K562 (cell line): ENCODE measurements around the gene ADAMTSL3. TPM values are rescaled to one million over a fixed set of nuclear protein-coding genes. Genes with fewer than 3 reads are reported as not detected.

Experiments used
- ATAC-seq: fragments of 200-7000 bp; cut with Tn5 transposase; 3 replicates; pipeline ENCODE4 v1.9.1; 2020; ENCODE audit warnings: moderate library complexity
- BruUV-seq: library from RNA; stranded (reverse); fragments of 400-500 nt; replicated peaks from 2 replicates; lab custom pipeline; 2021; lab: Mats Ljungman, UMichigan
- CTCF ChIA-PET: fragments of 300-600 bp; formaldehyde crosslinking; extraction: SDS; loops from one replicate; lab custom pipeline; 2021; ENCODE audit warnings: low intra/inter-chr PET ratio; lab: Yijun Ruan, JAX
- POLR2A ChIA-PET: fragments of 300-600, 350-650 bp; sonication (Branson Sonifier 250); formaldehyde crosslinking; extraction: SDS; loops from one replicate; lab custom pipeline; 2021; ENCODE audit warnings: antibody characterized with exemption, inconsistent platforms; lab: Yijun Ruan, JAX
- DNase-seq, 4 experiments: peaks; one replicate each; pipeline versions ENCODE4 v3.0.0 to v3.0.0-alpha.2; 2011 to 2018; ENCODE audit warnings: low spot score in 3 of 4, mixed read lengths in 3 of 4; ENCODE audit errors: extremely low read depth in 1 of 4
- FAIRE-seq: peaks from 2 replicates; lab custom pipeline; 2011; peaks lifted over from hg19 to GRCh38; lab: Jason Lieb, UNC
- H2AFZ ChIP-seq: 2 replicates; pipeline ENCODE4 v1.6.0; 2011; ENCODE audit warnings: low read depth, low read length, control low read depth, inconsistent platforms
- H3K27ac ChIP-seq: fragments of 200-600 bp; 3 replicates; pipeline ENCODE4 v1.8.0; 2011; ENCODE audit warnings: low read depth, mild to moderate bottlenecking, control low read depth, inconsistent platforms, low read length, moderate library complexity, mixed read lengths; ENCODE audit errors: extremely low read depth
- H3K27me3 ChIP-seq, 2 experiments: fragments of 300-600 bp in 1 of 2; 2 replicates in 1 of 2; 3 replicates in 1 of 2; pipeline versions ENCODE4 v1.6.0 to v1.8.0; 2011; ENCODE audit warnings: inconsistent platforms in 2 of 2, low read length in 2 of 2, mild to moderate bottlenecking in 1 of 2, mixed read lengths in 1 of 2, moderate library complexity in 1 of 2; ENCODE audit not compliant: control insufficient read depth in 2 of 2, insufficient read depth in 2 of 2
- H3K36me3 ChIP-seq: fragments of 300-600 bp; 3 replicates; pipeline ENCODE4 v1.8.0; 2011; ENCODE audit warnings: mild to moderate bottlenecking, low read length, inconsistent platforms; ENCODE audit not compliant: control insufficient read depth, insufficient read depth
- H3K4me1 ChIP-seq, 2 experiments: fragments of 200-600 bp in 1 of 2; replicated peaks in 1 of 2; 2 replicates in 1 of 2; 3 replicates in 1 of 2; pipeline versions ENCODE4 v1.5.1 to v1.8.0; 2011; ENCODE audit warnings: inconsistent platforms in 2 of 2, low read length in 2 of 2, mild to moderate bottlenecking in 1 of 2, mixed read lengths in 1 of 2, moderate library complexity in 1 of 2; ENCODE audit not compliant: control insufficient read depth in 2 of 2, insufficient read depth in 2 of 2
- H3K4me2 ChIP-seq: 2 replicates; pipeline ENCODE4 v1.6.1; 2011; ENCODE audit warnings: low read length, control low read depth, inconsistent platforms, mixed read lengths; ENCODE audit not compliant: insufficient read depth
- H3K4me3 ChIP-seq: fragments of 200-600 bp; sonication (generic), shearing (Covaris generic); 2 replicates; pipeline ENCODE4 v1.5.1; 2016; ENCODE audit warnings: control low read depth, inconsistent platforms
- H3K79me2 ChIP-seq: fragments of 200-600 bp; 3 replicates; pipeline ENCODE4 v1.8.0; 2011; ENCODE audit warnings: low read length, inconsistent platforms; ENCODE audit not compliant: control insufficient read depth, insufficient read depth
- H3K9ac ChIP-seq, 2 experiments: 2 replicates each; pipeline versions ENCODE4 v1.6.0 to v1.6.1; 2011; ENCODE audit warnings: low read depth in 2 of 2, low read length in 2 of 2, control low read depth in 1 of 2, inconsistent platforms in 1 of 2, mild to moderate bottlenecking in 1 of 2, mixed read lengths in 1 of 2; ENCODE audit not compliant: insufficient read depth in 1 of 2
- H3K9me1 ChIP-seq: one replicate; pipeline ENCODE4 v1.6.0; 2011; ENCODE audit warnings: inconsistent platforms, mild to moderate bottlenecking, low read length, moderate library complexity; ENCODE audit not compliant: control insufficient read depth, insufficient read depth
- H3K9me3 ChIP-seq: replicated peaks from 2 replicates; pipeline ENCODE4 v1.5.1; 2011; ENCODE audit warnings: low read depth, low read length, inconsistent platforms; ENCODE audit not compliant: control insufficient read depth, insufficient read depth
- H4K20me1 ChIP-seq: replicated peaks from 2 replicates; pipeline ENCODE4 v1.6.1; 2011; ENCODE audit warnings: low read length, inconsistent platforms, mixed read lengths; ENCODE audit not compliant: control insufficient read depth, insufficient read depth
- ARID2 ChIP-seq: fragments of 450-650 bp; IDR thresholded peaks from 2 replicates; pipeline ENCODE4 v1.6.1; 2017; ENCODE audit warnings: antibody characterized with exemption, mild to moderate bottlenecking
- BRD9 ChIP-seq: fragments of 450-650 bp; IDR thresholded peaks from 2 replicates; pipeline ENCODE4 v1.6.1; 2018; ENCODE audit warnings: low read depth; ENCODE audit not compliant: partially characterized antibody
- E2F6 ChIP-seq, 2 experiments: IDR thresholded peaks; 2 replicates each; pipeline ENCODE4 v1.6.1; 2011; ENCODE audit warnings: borderline replicate concordance in 1 of 2, control low read depth in 1 of 2, low read depth in 1 of 2, low read length in 1 of 2, mild to moderate bottlenecking in 1 of 2, mixed read lengths in 1 of 2, moderate library complexity in 1 of 2; ENCODE audit not compliant: insufficient read depth in 1 of 2, insufficient read length in 1 of 2, poor library complexity in 1 of 2, severe bottlenecking in 1 of 2; ENCODE audit errors: extremely low read depth in 1 of 2
- HNRNPK ChIP-seq: fragments of 200-400 bp; formaldehyde crosslinking; IDR thresholded peaks from one replicate; pipeline ENCODE4 v1.6.1; 2018; ENCODE audit warnings: mild to moderate bottlenecking, low read depth, low read length; ENCODE audit not compliant: poor library complexity, severe bottlenecking
- HOXB6 ChIP-seq: fragments of 250-450 bp; sonication (Bioruptor Pico); IDR thresholded peaks from 2 replicates; pipeline ENCODE4 v1.5.1; 2022; ENCODE audit warnings: mild to moderate bottlenecking, borderline replicate concordance
- ZBTB33 ChIP-seq: sonication (generic); formaldehyde crosslinking; IDR thresholded peaks from 2 replicates; pipeline ENCODE4 v1.8.1; 2023; ENCODE audit warnings: mild to moderate bottlenecking, missing genetic modification reagents
- ZNF239 ChIP-seq: fragments of 250-450 bp; sonication (Bioruptor Pico); IDR thresholded peaks from 2 replicates; pipeline ENCODE4 v1.4.0; 2020; ENCODE audit warnings: mild to moderate bottlenecking
- ZNF444 ChIP-seq: fragments of 250-450 bp; sonication (Bioruptor Pico); IDR thresholded peaks from 2 replicates; pipeline ENCODE4 v1.4.0; 2020; ENCODE audit warnings: mild to moderate bottlenecking, moderate library complexity
- WGBS: fragments of 100-300 bp; shearing (Covaris generic); methylation state at CpG from one replicate; pipeline ENCODE4 v1.1.6; 2016; ENCODE audit warnings: low coverage, mixed read lengths; ENCODE audit not compliant: insufficient coverage; ENCODE audit errors: missing lambda C conversion rate; 5-methylcytosine and 5-hydroxymethylcytosine counted together
- in situ Hi-C: fragments of 300-500 bp; cut with MboI; formaldehyde crosslinking; loops from 4 replicates; pipeline ENCODE4 v1.15.0; 2018; ENCODE audit warnings: inconsistent platforms, mixed read lengths
- intact Hi-C: fragments of 100-400 bp; cut with micrococcal nuclease; formaldehyde crosslinking; loops from 2 replicates; pipeline ENCODE4 v1.14.2; 2022
- polyA plus RNA-seq, 8 experiments: library from polyadenylated mRNA; depleted of rRNA in 4 of 8; stranded (reverse) in 5 of 8; unstranded in 3 of 8; fragments of >200 nt; fragmentation: Nextera tagmentation in 2 of 8; fragmentation: Illumina TruSeq in 1 of 8; extraction: Ambion mirVana in 2 of 8; extraction: Trizol in 1 of 8; gene quantifications; 2 replicates each; pipeline versions ENCODE4 v1.2.1 to v1.2.3, GENCODE V29; 2011 to 2014; ENCODE audit warnings: inconsistent platforms in 1 of 8, missing spikeins in 1 of 8
- total RNA-seq, 7 experiments: library from RNA; depleted of rRNA in 6 of 7; stranded (reverse); fragments of >200 nt in 6 of 7; fragmentation: Illumina TruSeq in 2 of 7; extraction: Trizol in 2 of 7; gene quantifications; 2 replicates each; pipeline versions ENCODE4 v1.2.1 to v1.2.3, GENCODE V29; 2011 to 2021; ENCODE audit warnings: low replicate concordance in 1 of 7
- TF ChIP-seq, protein P1 (sequence below): fragments of 250-450 bp; sonication (Bioruptor Pico); IDR thresholded peaks from 2 replicates; pipeline ENCODE4 v1.8.0; 2022; ENCODE audit warnings: moderate library complexity, mild to moderate bottlenecking, inconsistent platforms
- TF ChIP-seq, protein P2 (sequence below): sonication (generic); formaldehyde crosslinking; IDR thresholded peaks from 2 replicates; pipeline ENCODE4 v1.8.0; 2023; ENCODE audit warnings: missing genetic modification reagents, mild to moderate bottlenecking, borderline replicate concordance

ADAMTSL3 gene
- total and polyA plus RNA-seq, 9 of the 15 experiments (the other 6 are each of a cell fraction or from before 2014, with no cell fraction given) = 0.01 to 0.18 (median 0.07) TPM; not detected in 3

DNA sequence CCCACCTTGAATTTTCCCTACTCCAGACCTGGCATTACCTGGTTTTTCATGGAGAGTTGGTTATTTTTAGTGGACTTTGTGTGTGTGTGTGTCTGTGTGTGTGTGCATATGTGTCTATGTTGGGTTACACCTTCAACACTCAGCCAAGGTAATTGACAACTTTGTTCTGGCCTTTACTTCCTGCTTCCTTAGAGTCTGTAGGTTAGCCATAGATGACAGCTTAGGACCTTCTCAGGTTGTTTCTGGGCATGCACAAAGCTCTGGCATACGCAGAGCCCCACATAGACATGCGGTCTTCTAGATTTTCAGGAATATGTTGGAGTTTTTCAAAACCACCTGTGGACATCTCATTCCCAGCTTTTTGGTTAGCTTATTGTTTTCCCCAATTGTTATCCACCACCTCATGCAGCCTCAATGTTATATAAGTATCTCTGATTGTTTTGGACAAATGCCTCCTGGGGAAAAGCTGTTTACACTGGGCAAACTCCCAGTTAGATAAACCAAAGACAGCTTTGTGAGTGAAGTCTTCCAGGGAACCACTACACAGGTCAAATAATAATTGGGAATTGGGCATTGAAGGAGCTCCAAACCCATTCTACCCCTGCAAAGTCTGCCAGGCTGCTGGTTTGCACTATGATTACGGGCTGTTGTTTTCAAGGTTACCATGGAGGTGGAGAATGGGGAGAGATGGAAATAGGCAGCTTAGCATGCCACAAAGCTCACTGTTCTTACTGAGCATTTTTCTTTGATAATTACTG lies 201.2 kb downstream of the ADAMTSL3 start:
- FAIRE-seq = no peak
- no peak overlapping the region for H3K27ac ChIP-seq
- WGBS = 3% methylated on average over 3 of the region's 3 CpGs
- H3K27me3 ChIP-seq = no peaks in the 10 kb centered on the region
- POLR2A ChIA-PET = interaction anchor here (0.8 kb wide), 1 partner anchor 12 kb away, joined by 3 read pairs; no protein-coding TSS in a partner anchor
- no peaks in the 10 kb centered on the region for H3K4me1 ChIP-seq
- in situ Hi-C loops = no loop called here
- ATAC-seq = no peak
- no peaks in the 10 kb centered on the region for H3K79me2 ChIP-seq
- H3K9me3 ChIP-seq = no peaks in the 10 kb centered on the region
- H4K20me1 ChIP-seq = no peaks in the 10 kb centered on the region
- DNase-seq = no peak
- no TSS peak for BruUV-seq
- H3K9me1 ChIP-seq = no peaks in the 10 kb centered on the region
- no peaks in the 10 kb centered on the region for H3K36me3 ChIP-seq
- H3K4me2 ChIP-seq = no peak overlapping the region
- CTCF ChIA-PET = no interaction called here
- intact Hi-C loops = no loop called here
- no peak overlapping the region for H3K4me3 ChIP-seq
- no peak overlapping the region for H3K9ac ChIP-seq
- no peak overlapping the region for H2AFZ ChIP-seq
- TF ChIP-seq, protein P1, sequence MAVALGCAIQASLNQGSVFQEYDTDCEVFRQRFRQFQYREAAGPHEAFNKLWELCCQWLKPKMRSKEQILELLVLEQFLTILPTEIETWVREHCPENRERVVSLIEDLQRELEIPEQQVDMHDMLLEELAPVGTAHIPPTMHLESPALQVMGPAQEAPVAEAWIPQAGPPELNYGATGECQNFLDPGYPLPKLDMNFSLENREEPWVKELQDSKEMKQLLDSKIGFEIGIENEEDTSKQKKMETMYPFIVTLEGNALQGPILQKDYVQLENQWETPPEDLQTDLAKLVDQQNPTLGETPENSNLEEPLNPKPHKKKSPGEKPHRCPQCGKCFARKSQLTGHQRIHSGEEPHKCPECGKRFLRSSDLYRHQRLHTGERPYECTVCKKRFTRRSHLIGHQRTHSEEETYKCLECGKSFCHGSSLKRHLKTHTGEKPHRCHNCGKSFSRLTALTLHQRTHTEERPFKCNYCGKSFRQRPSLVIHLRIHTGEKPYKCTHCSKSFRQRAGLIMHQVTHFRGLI (CRISPR knock-in tag) = no peak
- TF ChIP-seq ARID2 (no peak), E2F6 (IDR thresholded peaks at IDR 0.05; ENCODE audit: borderline replicate concordance in 1 of 2, extremely low read depth in 1 of 2, insufficient read depth in 1 of 2, insufficient read length in 1 of 2, low read depth in 1 of 2, low read length in 1 of 2, poor library complexity in 1 of 2, severe bottlenecking in 1 of 2) (no peak), ZNF239 (CRISPR knock-in tag) (no peak), HOXB6 (CRISPR knock-in tag) (no peak), ZNF444 (CRISPR knock-in tag) (no peak), HNRNPK (no peak), ZBTB33 (CRISPR knock-in tag) (no peak), BRD9 (no peak)
- TF ChIP-seq, protein P2, sequence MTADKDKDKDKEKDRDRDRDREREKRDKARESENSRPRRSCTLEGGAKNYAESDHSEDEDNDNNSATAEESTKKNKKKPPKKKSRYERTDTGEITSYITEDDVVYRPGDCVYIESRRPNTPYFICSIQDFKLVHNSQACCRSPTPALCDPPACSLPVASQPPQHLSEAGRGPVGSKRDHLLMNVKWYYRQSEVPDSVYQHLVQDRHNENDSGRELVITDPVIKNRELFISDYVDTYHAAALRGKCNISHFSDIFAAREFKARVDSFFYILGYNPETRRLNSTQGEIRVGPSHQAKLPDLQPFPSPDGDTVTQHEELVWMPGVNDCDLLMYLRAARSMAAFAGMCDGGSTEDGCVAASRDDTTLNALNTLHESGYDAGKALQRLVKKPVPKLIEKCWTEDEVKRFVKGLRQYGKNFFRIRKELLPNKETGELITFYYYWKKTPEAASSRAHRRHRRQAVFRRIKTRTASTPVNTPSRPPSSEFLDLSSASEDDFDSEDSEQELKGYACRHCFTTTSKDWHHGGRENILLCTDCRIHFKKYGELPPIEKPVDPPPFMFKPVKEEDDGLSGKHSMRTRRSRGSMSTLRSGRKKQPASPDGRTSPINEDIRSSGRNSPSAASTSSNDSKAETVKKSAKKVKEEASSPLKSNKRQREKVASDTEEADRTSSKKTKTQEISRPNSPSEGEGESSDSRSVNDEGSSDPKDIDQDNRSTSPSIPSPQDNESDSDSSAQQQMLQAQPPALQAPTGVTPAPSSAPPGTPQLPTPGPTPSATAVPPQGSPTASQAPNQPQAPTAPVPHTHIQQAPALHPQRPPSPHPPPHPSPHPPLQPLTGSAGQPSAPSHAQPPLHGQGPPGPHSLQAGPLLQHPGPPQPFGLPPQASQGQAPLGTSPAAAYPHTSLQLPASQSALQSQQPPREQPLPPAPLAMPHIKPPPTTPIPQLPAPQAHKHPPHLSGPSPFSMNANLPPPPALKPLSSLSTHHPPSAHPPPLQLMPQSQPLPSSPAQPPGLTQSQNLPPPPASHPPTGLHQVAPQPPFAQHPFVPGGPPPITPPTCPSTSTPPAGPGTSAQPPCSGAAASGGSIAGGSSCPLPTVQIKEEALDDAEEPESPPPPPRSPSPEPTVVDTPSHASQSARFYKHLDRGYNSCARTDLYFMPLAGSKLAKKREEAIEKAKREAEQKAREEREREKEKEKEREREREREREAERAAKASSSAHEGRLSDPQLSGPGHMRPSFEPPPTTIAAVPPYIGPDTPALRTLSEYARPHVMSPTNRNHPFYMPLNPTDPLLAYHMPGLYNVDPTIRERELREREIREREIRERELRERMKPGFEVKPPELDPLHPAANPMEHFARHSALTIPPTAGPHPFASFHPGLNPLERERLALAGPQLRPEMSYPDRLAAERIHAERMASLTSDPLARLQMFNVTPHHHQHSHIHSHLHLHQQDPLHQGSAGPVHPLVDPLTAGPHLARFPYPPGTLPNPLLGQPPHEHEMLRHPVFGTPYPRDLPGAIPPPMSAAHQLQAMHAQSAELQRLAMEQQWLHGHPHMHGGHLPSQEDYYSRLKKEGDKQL = no peak
